ENCODE measurements around the gene ARHGEF1. TPM values are rescaled to one million over a fixed set of nuclear protein-coding genes. Genes with fewer than 3 reads are reported as not detected.

The ARHGEF1 gene
- total RNA-seq, 1 donor from 2014 or later = 78.8 TPM

DNA sequence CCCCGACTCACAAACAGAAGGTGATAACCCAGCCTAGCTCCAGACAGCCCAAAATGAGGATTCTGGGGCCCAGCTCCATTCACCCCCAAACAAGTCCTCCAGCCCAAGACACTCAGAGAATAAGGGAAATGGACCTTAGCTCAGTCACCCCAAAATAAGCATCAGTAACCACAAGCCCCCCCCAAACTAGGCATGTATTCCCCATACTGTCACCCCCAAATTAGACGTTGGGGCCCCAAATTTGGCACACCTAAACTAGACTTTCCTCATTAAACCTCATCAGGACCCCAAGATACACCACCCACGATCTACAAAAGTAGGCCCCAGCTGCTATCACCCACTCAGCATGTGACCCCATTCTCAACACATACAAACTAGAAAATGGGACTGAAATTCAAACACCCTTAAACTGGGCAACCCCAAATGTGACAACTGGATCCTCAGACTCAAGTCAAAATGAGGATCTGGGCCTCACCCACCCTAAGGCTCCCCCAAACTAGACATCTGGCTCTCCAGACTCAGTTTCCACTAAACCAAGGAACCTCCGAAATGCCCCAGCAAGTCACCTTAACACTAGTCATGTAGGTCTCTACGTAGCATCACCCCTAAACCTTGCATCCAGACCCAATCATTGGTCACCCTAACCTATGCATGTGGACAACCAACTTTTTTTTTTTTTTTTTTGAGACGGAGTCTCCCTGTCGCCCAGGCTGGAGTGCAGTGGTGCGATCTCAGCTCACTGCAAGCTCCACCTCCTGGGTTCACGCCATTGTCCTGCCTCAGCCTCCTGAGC lies 58.6 kb downstream of the ARHGEF1 start:
- peaks cover 5% of the 10 kb centered on the region for H3K4me1 Mint-ChIP-seq
- no peak for DNase-seq (ENCODE audit: low spot score in 2 of 2, unreplicated experiment in 2 of 2)
- H3K4me3 Mint-ChIP-seq = peak overlapping the region; percentile 60
- H3K27ac Mint-ChIP-seq = no peak overlapping the region
- H3K9me3 Mint-ChIP-seq = peaks cover 4% of the 10 kb centered on the region
- H3K36me3 Mint-ChIP-seq = peaks cover 3% of the 10 kb centered on the region
- TF ChIP-seq, protein P1, sequence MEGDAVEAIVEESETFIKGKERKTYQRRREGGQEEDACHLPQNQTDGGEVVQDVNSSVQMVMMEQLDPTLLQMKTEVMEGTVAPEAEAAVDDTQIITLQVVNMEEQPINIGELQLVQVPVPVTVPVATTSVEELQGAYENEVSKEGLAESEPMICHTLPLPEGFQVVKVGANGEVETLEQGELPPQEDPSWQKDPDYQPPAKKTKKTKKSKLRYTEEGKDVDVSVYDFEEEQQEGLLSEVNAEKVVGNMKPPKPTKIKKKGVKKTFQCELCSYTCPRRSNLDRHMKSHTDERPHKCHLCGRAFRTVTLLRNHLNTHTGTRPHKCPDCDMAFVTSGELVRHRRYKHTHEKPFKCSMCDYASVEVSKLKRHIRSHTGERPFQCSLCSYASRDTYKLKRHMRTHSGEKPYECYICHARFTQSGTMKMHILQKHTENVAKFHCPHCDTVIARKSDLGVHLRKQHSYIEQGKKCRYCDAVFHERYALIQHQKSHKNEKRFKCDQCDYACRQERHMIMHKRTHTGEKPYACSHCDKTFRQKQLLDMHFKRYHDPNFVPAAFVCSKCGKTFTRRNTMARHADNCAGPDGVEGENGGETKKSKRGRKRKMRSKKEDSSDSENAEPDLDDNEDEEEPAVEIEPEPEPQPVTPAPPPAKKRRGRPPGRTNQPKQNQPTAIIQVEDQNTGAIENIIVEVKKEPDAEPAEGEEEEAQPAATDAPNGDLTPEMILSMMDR (IDR thresholded peaks at IDR 0.05; ENCODE audit: unreplicated experiment) = no peak
- peaks cover 31% of the 10 kb centered on the region for H3K27me3 Mint-ChIP-seq (ENCODE audit: low read depth)

DNA sequence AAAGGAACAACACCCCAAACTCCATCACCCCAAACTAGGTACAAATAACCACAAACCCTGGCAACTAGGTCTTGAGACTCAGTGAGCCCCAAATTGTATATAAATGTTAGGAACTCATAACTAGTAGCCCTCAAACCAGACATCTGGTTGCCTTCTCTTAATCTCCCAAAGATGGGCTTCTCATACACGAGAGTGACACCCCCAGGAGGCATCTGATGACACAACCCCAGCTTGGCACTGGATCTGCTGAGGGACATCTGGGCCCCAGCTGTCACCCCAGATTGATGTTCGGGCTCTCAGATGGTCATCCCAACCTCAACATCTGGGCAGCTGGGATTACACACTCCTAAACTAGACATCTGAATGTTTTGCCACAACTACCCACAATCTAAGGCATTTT lies 61.4 kb downstream of the ARHGEF1 start:
- H3K27me3 Mint-ChIP-seq (ENCODE audit: low read depth) = peaks cover 20% of the 10 kb centered on the region
- peaks cover 4% of the 10 kb centered on the region for H3K9me3 Mint-ChIP-seq

GRCh38 chr19:41945135-41945766 lies 62.3 kb downstream of the ARHGEF1 start:
- TF ChIP-seq, protein P1 (IDR thresholded peaks at IDR 0.05; ENCODE audit: unreplicated experiment) = no peak
- Mint-ChIP-seq H3K36me3 (peaks cover 3% of the 10 kb centered on the region), H3K9me3 (peaks cover 4% of the 10 kb centered on the region), H3K27ac (no peak overlapping the region), H3K4me3 (no peak overlapping the region), H3K27me3 (ENCODE audit: low read depth) (peaks cover 21% of the 10 kb centered on the region), H3K4me1 (peaks cover 2% of the 10 kb centered on the region)
- no peak for DNase-seq (ENCODE audit: low spot score in 2 of 2, unreplicated experiment in 2 of 2)

More for the DNA sequence above, 61.4 kb downstream of the ARHGEF1 start:
- H3K4me1 Mint-ChIP-seq = peaks cover 2% of the 10 kb centered on the region
- peaks cover 3% of the 10 kb centered on the region for H3K36me3 Mint-ChIP-seq
- H3K4me3 Mint-ChIP-seq = no peak overlapping the region
- H3K27ac Mint-ChIP-seq = no peak overlapping the region
- DNase-seq (ENCODE audit: low spot score in 2 of 2, unreplicated experiment in 2 of 2) = no peak
- TF ChIP-seq, protein P1 (IDR thresholded peaks at IDR 0.05; ENCODE audit: unreplicated experiment) = no peak

DNA sequence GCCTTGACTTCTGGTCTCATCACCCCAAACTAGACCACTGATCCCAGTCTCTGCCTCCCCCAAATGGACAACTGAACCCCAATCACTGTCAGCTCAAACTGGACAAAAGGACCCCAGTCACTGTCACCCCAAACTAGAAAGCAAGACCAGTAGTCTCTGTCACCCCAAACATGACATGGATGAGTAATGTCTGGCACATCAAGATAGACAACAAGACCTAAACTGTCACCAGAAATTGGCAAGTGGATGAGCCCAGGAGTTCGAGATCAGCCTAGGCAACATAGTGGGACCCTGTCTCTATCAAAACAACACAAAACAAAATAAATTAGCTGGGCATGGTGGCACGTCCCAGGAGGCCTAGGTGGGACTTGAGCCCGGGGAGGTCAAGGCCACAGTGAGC lies 64.1 kb downstream of the ARHGEF1 start:
- TF ChIP-seq, protein P1 (IDR thresholded peaks at IDR 0.05; ENCODE audit: unreplicated experiment) = no peak
- no peak overlapping the region for H3K27ac Mint-ChIP-seq
- no peak for DNase-seq (ENCODE audit: low spot score in 2 of 2, unreplicated experiment in 2 of 2)
- no peak overlapping the region for H3K4me3 Mint-ChIP-seq
- H3K27me3 Mint-ChIP-seq (ENCODE audit: low read depth) = peaks cover 14% of the 10 kb centered on the region
- H3K4me1 Mint-ChIP-seq = peaks cover 4% of the 10 kb centered on the region
- peaks cover 4% of the 10 kb centered on the region for H3K9me3 Mint-ChIP-seq
- H3K36me3 Mint-ChIP-seq = peaks cover 3% of the 10 kb centered on the region

DNA sequence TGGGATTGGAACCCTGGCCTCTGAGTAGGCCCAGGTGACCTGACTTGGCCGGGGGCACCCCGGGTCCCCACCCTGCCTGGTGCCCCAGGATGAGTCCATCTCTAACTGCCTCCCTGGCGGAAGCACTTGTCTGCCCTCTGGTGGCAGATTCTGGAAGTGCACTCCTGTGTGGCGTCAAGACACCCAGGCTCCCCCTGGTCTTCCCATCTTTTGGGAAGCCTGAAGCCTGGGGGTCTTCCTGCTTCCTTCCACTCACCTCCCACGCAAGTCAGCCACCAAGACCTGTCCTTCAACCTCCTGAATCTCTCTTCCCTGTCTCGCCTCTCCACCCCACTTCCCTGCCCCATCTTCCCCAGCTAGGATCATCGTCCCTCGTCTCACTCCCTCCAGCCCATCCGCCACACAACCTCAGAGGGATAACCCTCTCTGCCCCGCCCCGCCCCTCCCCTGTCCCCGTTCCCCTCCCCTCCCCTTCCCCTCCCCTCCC lies 68.7 kb downstream of the ARHGEF1 start:
- H3K36me3 Mint-ChIP-seq = no peaks in the 10 kb centered on the region
- H3K4me1 Mint-ChIP-seq = peaks cover 4% of the 10 kb centered on the region
- H3K27me3 Mint-ChIP-seq (ENCODE audit: low read depth) = peaks cover 7% of the 10 kb centered on the region
- H3K9me3 Mint-ChIP-seq = no peaks in the 10 kb centered on the region
- TF ChIP-seq, protein P1 (IDR thresholded peaks at IDR 0.05; ENCODE audit: unreplicated experiment) = peak; percentile 99
- H3K4me3 Mint-ChIP-seq = peak overlapping the region; percentile 15
- no peak overlapping the region for H3K27ac Mint-ChIP-seq
- DNase-seq (ENCODE audit: low spot score in 2 of 2, unreplicated experiment in 2 of 2) = peak; percentile 62 to 91

Measured in mesothelial cell of epicardium (in vitro differentiated cells).